CD4-positive, alpha-beta T cell treated with Interleukin-17A for 1 hour (primary cell): ENCODE measurements around the gene PPP2R3B.

Source experiments
- DNase-seq: peaks from one replicate; pipeline ENCODE4 v3.0.0-alpha.2; 2020

PPP2R3B gene

DNA sequence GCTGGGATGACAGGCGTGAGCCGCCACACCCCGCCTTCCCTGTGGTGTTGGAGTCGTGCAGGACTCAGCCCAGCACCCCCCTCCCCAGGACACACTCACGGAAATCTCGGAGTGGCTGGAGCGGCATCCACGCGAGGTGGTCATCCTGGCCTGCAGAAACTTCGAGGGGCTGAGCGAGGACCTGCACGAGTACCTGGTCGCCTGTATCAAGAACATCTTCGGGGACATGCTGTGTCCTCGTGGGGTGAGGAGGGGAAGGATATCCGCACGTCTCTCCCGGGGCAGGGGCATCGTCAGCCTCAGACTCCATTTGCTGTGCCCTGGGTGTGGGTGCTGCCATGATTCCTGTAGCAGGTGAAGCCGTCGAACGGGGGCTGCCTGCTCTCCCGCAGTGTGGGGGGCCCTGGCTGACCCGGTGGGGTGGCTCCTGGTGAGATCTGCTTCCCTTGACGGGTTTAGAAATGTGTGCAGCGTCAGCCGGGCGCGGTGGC lies 95.3 kb downstream of the PPP2R3B start:
- DNase-seq = no peak

DNA sequence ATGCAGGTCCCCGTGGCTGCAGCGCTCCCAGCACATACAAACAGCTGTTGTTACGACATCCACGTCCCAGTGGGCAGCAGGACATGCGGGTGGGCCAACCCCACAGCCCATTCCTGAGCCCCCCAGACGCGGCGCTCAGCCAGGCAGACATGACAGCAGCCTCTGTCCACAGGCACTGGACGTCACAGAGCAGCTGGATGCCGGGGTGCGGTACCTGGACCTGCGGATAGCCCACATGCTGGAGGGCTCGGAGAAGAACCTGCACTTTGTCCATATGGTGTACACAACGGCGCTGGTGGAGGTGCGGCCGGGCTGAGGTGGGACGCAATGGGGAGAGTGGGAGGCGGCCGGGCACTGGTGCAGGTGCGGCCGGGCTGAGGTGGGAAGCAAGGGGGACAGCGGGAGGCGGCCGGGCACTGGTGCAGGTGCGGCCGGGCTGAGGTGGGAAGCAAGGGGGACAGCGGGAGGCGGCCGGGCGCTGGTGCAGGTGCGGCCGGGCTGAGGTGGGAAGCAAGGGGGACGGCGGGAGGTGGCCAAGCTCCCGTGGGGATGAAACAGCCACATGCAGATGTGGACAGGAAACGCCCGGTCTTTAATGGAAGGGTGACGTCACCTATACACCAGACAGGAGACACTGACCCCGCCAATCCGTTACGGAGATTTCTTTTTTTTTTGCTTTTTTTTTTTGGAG lies 96.1 kb downstream of the PPP2R3B start:
- DNase-seq = no peak

DNA sequence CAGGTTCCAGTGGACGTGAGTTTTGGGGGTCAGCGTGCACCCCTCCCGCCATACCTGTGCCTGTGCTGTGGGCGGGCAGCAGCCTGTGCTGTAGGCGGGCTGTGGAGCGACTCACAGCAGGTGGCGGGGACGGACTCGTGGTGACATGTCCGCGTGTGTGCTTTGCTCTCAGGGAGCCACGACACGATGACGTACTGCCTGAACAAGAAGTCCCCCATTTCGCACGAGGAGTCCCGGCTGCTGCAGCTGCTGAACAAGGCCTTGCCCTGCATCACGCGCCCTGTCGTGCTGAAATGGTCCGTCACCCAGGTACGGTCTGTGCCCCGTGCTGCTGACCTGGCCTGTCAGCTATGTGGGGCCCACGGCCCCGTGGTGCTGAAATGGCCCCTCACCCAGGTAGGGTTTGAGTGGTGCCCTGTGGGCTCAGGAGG lies 98.1 kb downstream of the PPP2R3B start:
- DNase-seq = no peak

DNA sequence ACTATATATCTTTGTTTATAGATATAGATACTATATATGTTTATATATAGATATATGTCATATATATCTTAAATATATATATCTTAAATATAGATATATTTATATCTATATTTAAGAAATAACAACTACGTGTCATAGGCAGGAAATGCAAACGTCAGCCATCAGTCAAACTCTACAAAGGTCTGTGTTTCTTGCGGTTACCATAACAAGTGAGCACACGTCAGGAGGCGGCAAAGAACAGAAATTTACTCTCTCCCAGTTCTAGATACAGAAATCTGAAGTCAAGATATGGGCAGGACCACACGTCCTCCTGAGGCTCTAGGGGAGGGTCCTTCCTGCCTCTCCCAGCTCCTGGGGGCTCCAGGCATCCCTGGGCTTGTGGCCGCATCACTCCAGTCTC lies 99.0 kb downstream of the PPP2R3B start:
- DNase-seq = no peak

DNA sequence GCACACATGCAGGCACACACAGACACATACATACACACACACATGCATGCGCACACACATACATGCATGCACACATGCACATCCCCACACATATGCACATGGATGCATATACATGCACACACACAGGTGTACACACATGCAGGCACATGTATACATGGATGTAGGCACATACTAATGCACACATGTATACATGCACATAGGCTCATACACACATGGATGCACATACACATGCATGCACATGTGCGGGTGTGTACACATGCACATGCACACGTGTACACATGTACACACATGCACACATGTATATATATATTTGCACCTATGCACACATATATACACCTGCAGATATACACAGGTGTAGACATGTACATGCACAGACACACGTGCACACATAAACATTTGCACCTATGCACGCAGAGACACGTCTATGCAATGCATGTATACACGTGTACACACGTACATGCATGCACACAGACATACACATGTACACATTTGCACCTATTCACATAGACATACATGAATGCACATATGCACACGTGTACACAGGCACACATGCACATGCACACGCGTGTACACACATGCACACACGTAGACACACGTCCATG lies 101.5 kb downstream of the PPP2R3B start:
- DNase-seq = no peak
